HS-5 (cell line): ENCODE data around the gene CSNK1D.
"Not testable (repeated sequence)": the region's sequence is repeated elsewhere in the genome, so short reads cannot be mapped to it uniquely, and the experiment has no call there.

Experiments
- DNase-seq: peaks from one replicate; pipeline ENCODE4 v3.0.0-alpha.2; 2012; ENCODE audit warnings: low read depth

CSNK1D gene

DNA sequence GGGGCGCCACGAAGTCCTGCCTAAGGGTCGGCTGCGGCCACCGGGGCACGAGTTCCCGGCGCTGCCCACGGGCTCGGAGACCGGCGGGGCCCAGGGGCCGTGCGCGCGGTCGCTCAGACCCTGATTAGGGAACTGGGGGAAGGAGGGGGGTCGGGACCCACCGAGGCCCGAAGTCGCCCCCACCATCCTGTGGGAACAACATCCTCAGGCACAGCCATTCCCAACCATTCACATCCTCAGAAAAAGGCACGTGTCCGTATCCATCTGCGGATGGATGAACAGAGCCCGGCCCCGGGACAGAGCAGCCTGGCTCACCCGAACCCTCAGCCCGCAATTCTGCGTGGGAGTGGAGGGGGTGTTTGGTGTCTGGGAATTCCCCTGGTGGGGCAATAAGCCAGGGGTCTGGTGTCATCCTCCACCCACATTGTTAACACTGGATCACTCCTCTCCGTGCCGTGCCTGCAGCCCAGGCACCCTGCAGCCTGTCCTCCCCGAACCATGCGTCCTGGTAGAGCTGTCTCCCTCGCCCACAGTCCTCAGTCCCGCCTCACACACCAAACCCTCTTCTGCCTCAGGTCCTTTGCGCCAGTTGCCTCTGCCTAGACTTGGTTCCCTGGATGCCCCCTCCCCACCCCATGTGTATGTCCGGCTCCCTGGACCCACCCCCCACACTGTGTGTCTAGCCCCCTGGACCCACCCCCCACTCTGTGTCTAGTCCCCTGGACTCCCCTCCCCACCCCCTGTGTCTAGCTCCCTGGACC, 60.1 kb downstream of the CSNK1D start:
- peak; percentile 57 for DNase-seq

DNA sequence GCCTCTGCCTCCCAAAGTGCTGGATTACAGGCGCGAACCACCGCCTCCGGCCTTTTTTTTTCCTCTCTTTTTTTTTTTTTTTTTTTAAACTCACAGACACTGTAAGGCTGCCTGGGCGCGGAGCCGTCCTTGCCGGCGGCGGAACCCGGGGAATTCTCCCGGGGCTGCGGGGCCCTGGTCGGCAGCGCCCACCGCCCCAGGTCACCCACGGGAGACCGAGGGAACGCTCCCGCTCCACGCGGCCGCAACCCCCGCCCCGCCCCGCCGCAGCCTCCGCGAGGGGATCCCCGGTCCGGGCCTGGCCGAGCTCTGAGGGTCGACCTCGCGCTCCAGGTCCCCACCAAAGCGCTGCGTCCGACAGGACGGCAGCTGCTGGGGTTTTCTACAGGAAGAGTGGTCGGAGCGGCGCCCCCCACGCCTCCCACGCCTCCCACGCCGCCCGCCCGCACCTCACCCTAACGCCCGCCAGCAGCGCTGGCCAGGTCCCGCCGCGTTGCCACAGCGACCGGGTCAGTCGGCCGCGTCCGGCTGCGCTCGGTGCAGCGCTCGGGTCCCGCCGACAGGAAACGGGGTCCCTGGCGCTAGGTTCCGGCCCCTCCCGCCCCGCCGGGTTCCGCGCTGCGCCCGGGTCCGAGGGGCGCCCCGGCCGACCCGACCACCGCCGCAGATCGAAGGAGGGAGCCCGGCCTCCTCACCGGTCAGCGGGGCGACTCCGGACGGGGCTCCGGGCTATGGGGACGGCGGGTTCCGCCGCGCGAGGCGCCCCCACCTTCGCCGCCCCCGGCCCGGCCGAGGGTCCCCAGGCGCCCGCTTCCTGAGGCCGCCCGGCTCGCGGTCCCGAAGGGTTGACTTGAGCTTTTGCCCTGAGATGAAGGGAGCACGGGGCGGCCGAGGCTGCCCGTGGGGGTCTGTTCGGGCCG, 60.9 kb downstream of the CSNK1D start, which contains the start of gene CCDC57:
Gene CCDC57, minus strand, starts transcription at position 512 of the 920 bp plus-strand sequence. CDS start 10,898 bp downstream, outside the sequence.
- no peak for DNase-seq

DNA sequence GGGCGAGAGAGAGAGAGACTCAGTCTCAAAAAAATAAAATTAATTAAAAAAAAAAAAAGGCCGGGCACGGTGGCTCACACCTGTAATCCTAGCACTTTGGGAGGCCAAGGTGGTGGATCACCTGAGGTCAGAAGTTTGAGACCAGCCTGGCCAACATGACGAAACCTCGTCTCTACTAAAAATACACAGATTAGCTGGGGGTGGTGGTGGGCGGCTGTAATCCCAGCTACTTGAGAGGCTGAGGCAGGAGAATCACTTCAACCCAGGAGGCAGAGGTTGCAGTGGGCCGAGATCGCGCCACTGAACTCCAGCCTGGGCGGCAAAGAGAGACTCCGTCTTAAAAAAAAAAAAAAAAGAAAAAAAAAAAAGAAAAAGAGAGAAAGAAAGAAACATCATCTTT, 62.8 kb downstream of the CSNK1D start:
- not testable (repeated sequence) for DNase-seq

DNA sequence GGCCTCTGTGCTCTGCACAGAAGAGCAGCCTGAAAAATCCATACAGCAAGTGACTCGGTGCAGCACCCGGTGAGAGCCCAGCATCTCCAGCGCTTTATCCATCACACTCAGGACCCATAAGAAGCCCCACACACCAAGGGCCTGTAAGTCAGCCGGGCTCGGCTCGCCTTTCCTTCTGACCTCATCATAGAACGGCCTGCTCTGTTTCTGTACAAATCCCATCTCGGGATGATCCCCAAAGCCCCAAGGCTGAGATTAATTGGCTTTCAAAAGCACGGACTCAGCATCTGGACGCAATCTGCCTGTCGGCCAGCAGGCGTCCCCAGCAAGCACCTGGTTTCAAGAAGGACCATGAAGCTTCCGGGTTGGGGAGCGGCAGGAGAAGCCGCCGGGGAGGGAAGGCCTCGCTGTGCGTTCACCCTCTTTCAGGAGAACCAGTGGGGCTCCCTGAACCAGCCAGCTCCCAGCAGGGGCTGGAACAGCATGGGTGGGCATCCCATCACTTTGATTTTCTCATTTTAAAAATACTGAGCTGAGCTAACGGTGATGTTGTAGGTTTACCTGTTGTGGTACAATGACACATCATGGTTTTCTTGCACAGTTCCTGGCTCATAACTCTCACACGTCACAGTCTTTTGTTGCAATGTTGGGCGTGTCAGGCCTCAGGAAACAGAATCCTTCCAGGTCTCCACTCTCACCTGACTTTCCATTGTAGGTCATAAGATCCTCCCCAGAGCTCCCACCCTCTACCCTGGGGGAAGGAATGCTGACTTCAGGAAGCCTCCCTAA, 67.6 kb downstream of the CSNK1D start:
- peak; percentile 68 for DNase-seq

- DNase-seq: peak; percentile 60
Measured at GRCh38 chr17:82204831-82205719, 68.4 kb downstream of the CSNK1D start.

GRCh38 chr17:82203920-82204319, 69.6 kb downstream of the CSNK1D start:
- no peak for DNase-seq

GRCh38 chr17:82202981-82203380, 70.5 kb downstream of the CSNK1D start:
- no peak for DNase-seq

DNA sequence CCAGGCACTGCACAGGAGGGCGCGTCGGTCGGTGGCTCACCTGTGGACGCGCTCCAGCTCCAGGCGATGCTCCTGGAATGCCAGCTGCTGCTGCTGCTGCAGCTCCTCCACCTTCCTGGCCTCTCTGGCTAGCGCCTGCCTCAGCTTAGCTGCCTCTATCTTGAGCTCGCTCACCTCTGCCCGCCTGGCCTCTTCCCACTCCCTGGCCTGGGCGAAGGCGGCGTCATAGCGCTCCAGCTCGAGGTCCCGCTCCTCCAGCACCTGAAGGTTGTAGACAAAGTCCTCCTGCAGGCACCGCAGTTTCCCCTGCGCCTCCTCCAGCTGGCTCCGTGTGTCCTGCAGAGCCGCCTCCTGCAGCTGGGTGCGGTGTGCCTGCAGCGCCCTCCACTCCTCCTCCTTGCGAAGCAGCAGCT, 72.0 kb downstream of the CSNK1D start:
- no peak for DNase-seq

- no peak for DNase-seq
Measured at GRCh38 chr17:82200743-82201497, 72.6 kb downstream of the CSNK1D start.

GRCh38 chr17:82200135-82200534, 73.4 kb downstream of the CSNK1D start:
- DNase-seq: no peak

- no peak for DNase-seq
Measured at GRCh38 chr17:82199496-82199895, 74.0 kb downstream of the CSNK1D start.

- no peak for DNase-seq
Measured at GRCh38 chr17:82198092-82198491, 75.4 kb downstream of the CSNK1D start.

GRCh38 chr17:82195675-82196672, 77.5 kb downstream of the CSNK1D start:
- DNase-seq: no peak

GRCh38 chr17:82194765-82195164, 78.7 kb downstream of the CSNK1D start:
- DNase-seq: no peak

DNA sequence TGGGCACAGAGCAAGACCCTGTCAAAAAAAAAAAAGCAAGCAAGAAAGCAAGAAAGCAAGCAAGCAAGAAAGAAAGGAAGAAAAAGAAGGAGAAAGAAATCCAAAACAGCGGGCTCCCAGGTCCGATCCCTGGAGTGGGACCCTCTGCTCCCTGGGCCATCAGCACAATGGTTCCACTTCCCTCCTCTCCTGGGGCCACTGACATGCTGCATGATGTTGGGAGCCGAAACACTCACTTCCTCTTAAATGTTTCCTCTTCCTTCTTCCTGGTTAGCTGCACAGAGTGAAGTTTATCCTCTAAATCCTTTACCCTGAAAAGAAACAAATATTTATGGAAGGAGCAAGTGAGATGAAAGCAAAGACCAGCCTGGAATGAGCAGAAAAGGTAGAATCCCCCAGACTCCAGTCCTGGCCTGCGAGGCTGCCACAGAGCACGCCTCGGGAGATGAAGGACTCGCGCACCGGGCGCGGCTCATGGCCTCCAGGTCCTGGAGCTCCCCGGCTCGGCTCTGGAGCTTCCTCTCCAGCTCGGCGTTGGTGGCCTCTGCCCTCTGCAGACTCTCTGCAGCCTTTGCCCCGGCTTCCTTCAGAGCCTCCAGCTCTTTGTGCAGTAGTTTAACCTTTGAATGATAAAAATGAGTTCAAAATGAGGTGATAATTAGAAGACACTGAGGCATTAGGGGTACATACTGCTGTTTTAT, 79.8 kb downstream of the CSNK1D start:
- DNase-seq: no peak

DNA sequence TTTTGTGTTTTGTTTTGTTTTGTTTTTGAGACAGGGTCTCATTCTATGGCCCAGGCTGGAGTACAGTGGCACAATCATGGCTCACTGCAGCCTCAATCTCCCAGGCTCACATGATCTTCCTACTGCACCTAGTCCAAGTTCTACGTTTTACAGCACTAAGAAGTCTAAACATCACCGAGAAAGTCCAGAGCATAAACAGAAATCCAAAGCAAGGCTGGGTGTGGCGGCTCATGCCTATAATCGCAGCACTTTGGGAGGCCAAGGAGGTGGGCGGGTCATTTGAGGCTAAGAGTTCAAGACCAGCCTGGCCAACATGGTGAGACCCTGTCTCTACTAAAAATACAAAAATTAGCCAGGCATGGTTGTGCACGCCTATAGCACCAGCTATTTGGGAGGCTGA, 80.5 kb downstream of the CSNK1D start:
- not testable (repeated sequence) for DNase-seq
